ENCODE measurements around the gene CORO7. TPM values are rescaled to one million over a fixed set of nuclear protein-coding genes. Genes with fewer than 3 reads are reported as not detected.

The CORO7 gene
- total and polyA plus RNA-seq, 9 of the 15 experiments (the other 6 are each of a cell fraction or from before 2014, with no cell fraction given): 0.45 to 77.2 (median 18.7) TPM

- TF ChIP-seq, protein P1, sequence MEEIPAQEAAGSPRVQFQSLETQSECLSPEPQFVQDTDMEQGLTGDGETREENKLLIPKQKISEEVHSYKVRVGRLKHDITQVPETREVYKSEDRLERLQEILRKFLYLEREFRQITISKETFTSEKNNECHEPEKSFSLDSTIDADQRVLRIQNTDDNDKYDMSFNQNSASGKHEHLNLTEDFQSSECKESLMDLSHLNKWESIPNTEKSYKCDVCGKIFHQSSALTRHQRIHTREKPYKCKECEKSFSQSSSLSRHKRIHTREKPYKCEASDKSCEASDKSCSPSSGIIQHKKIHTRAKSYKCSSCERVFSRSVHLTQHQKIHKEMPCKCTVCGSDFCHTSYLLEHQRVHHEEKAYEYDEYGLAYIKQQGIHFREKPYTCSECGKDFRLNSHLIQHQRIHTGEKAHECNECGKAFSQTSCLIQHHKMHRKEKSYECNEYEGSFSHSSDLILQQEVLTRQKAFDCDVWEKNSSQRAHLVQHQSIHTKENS (CRISPR knock-in tag; IDR thresholded peaks at IDR 0.05): no peak
- TF ChIP-seq E2F8 (IDR thresholded peaks at IDR 0.05; ENCODE audit: low read depth, partially characterized antibody): no peak
- TF ChIP-seq ZNF511 (CRISPR knock-in tag; IDR thresholded peaks at IDR 0.05): no peak
- no peak for TF ChIP-seq ZNF384 (IDR thresholded peaks at IDR 0.05; ENCODE audit: low read depth, low read length)
- TF ChIP-seq ARNT (IDR thresholded peaks at IDR 0.05): no peak
- no peak for TF ChIP-seq ZNF3 (CRISPR knock-in tag; IDR thresholded peaks at IDR 0.05)
- TF ChIP-seq ZNF79 (CRISPR knock-in tag; IDR thresholded peaks at IDR 0.05; ENCODE audit: low read depth): no peak
- TF ChIP-seq ARID1B (IDR thresholded peaks at IDR 0.05): no peak
- TF ChIP-seq TCF7L2 (IDR thresholded peaks at IDR 0.05; ENCODE audit: low read depth, low read length): no peak
- TF ChIP-seq, protein P2, sequence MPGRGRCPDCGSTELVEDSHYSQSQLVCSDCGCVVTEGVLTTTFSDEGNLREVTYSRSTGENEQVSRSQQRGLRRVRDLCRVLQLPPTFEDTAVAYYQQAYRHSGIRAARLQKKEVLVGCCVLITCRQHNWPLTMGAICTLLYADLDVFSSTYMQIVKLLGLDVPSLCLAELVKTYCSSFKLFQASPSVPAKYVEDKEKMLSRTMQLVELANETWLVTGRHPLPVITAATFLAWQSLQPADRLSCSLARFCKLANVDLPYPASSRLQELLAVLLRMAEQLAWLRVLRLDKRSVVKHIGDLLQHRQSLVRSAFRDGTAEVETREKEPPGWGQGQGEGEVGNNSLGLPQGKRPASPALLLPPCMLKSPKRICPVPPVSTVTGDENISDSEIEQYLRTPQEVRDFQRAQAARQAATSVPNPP (IDR thresholded peaks at IDR 0.05; ENCODE audit: borderline replicate concordance, insufficient read depth, insufficient read length): no peak
- TF ChIP-seq SAFB2 (IDR thresholded peaks at IDR 0.05; ENCODE audit: borderline replicate concordance, low read depth, low read length, severe bottlenecking): no peak
- TF ChIP-seq RBBP5 (IDR thresholded peaks at IDR 0.05; ENCODE audit: borderline replicate concordance, insufficient read depth, low read length, poor library complexity, severe bottlenecking): peak; percentile 83
- no peak for TF ChIP-seq CHCHD3 (CRISPR knock-in tag; IDR thresholded peaks at IDR 0.05)
- no peak for TF ChIP-seq ZNF23 (CRISPR knock-in tag; IDR thresholded peaks at IDR 0.05)
- no peak for TF ChIP-seq ZNF696 (CRISPR knock-in tag; conservative IDR thresholded peaks at IDR 0.05)
- TF ChIP-seq MCM2 (IDR thresholded peaks at IDR 0.05; ENCODE audit: low read depth): no peak
- no peak; the same call in 1 of the 2 replicates for TF ChIP-seq EGR1 (conservative IDR thresholded peaks at IDR 0.05)
- TF ChIP-seq NEUROD1 (IDR thresholded peaks at IDR 0.05; ENCODE audit: borderline replicate concordance, low read depth, low read length, partially characterized antibody): no peak
- TF ChIP-seq TSC22D4 (tag; IDR thresholded peaks at IDR 0.05): no peak
- TF ChIP-seq, protein P3, sequence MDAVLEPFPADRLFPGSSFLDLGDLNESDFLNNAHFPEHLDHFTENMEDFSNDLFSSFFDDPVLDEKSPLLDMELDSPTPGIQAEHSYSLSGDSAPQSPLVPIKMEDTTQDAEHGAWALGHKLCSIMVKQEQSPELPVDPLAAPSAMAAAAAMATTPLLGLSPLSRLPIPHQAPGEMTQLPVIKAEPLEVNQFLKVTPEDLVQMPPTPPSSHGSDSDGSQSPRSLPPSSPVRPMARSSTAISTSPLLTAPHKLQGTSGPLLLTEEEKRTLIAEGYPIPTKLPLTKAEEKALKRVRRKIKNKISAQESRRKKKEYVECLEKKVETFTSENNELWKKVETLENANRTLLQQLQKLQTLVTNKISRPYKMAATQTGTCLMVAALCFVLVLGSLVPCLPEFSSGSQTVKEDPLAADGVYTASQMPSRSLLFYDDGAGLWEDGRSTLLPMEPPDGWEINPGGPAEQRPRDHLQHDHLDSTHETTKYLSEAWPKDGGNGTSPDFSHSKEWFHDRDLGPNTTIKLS (IDR thresholded peaks at IDR 0.05; ENCODE audit: borderline replicate concordance, low read depth): no peak; the same call in 1 of the 2 replicates
- TF ChIP-seq ZFPM2 (CRISPR knock-in tag; IDR thresholded peaks at IDR 0.05): no peak
Measured at GRCh38 chr16:4350787-4351659, 65.4 kb downstream of the CORO7 start, which contains the start of gene PAM16 (continued).

Data from K562 (cell line).